ENCODE results near the gene ANKS1B. TPM values are rescaled to one million over a fixed set of nuclear protein-coding genes. Genes with fewer than 3 reads are reported as not detected.
"Not testable (repeated sequence)": the region's sequence is repeated elsewhere in the genome, so short reads cannot be mapped to it uniquely, and the experiment has no call there.

The ANKS1B gene
- total RNA-seq, 2 donors from 2014 or later, result not detected

DNA sequence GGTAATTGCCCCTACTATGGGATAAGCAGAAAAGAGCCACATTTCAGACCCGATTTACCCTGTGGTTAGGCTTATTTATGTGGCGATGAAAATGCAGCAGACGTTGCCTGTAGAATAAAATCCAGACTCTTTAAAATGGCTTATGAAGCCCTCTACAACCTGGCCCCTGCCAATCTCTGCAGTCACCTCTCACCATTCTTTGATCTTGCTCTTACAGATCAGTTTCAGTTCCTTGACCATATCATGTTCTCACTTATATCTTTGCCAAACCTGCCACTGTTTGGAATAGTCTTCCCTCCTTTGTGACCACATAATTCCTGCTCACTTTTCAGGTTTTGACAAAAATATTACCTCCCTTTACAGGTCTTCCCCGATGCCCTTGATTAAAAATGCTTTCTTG is 601.5 kb downstream of the ANKS1B start:
- peaks cover 4% of the 10 kb centered on the region for H3K36me3 Mint-ChIP-seq
- H3K4me1 Mint-ChIP-seq (ENCODE audit: low read depth in 2 of 2), result no peaks in the 10 kb centered on the region
- no peak for ATAC-seq
- no peak overlapping the region for H3K4me3 Mint-ChIP-seq
- H3K27ac Mint-ChIP-seq, result no peak overlapping the region
- DNase-seq (ENCODE audit: low spot score), result no peak
- H3K27me3 Mint-ChIP-seq, result no peaks in the 10 kb centered on the region
- H3K9me3 Mint-ChIP-seq, result peaks cover 22% of the 10 kb centered on the region

DNA sequence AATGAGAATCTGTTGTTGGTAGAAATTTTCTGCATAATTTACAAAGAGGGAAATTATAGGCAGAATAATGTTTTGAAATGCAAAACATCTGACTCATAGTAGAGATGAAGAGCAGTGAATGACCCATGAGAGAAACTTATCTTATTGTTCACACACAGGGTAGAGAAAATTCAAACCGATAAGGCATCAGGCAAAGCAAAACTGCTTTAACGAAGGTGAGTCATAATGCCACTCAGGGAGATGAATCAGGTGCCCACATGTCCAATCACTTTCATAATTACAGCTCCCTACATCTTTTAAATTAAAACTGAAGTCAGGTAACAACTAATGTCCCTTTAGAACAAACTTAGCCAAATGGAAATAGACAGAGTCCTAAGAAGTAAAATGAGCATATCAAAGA is 602.7 kb downstream of the ANKS1B start:
- H3K4me3 Mint-ChIP-seq, result no peak overlapping the region
- peaks cover 22% of the 10 kb centered on the region for H3K9me3 Mint-ChIP-seq
- ATAC-seq, result no peak

DNA sequence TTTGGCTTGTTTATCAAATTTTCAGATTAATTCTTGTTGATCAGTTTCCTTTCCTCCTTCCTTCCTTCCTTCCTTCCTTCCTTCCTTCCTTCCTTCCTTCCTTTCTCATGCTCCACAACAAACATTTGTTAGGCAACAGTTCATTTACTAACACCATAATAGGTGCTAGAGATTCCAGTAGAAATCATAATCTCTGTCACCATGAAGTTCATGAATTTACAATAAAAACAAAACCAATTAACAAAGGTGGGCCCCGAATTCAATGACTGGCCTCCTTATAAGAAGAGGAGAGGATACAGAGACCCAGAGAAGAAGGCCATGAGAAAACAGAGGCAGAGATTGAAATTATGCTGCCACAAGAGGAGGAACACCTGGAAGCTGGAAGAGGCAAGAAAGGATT is 604.0 kb downstream of the ANKS1B start:
- ATAC-seq (no peak), DNase-seq (ENCODE audit: low spot score) (no peak)
- H3K27ac Mint-ChIP-seq, result no peak overlapping the region
- peaks cover 22% of the 10 kb centered on the region for H3K9me3 Mint-ChIP-seq
- H3K4me3 Mint-ChIP-seq, result no peak overlapping the region
- no peaks in the 10 kb centered on the region for H3K4me1 Mint-ChIP-seq (ENCODE audit: low read depth in 2 of 2)
- H3K27me3 Mint-ChIP-seq, result no peaks in the 10 kb centered on the region
- peaks cover 4% of the 10 kb centered on the region for H3K36me3 Mint-ChIP-seq

More for the DNA sequence above, 602.7 kb downstream of the ANKS1B start:
- H3K36me3 Mint-ChIP-seq, result peaks cover 4% of the 10 kb centered on the region
- H3K4me1 Mint-ChIP-seq (ENCODE audit: low read depth in 2 of 2), result no peaks in the 10 kb centered on the region
- H3K27ac Mint-ChIP-seq, result no peak overlapping the region
- no peak for DNase-seq (ENCODE audit: low spot score)
- no peaks in the 10 kb centered on the region for H3K27me3 Mint-ChIP-seq

DNA sequence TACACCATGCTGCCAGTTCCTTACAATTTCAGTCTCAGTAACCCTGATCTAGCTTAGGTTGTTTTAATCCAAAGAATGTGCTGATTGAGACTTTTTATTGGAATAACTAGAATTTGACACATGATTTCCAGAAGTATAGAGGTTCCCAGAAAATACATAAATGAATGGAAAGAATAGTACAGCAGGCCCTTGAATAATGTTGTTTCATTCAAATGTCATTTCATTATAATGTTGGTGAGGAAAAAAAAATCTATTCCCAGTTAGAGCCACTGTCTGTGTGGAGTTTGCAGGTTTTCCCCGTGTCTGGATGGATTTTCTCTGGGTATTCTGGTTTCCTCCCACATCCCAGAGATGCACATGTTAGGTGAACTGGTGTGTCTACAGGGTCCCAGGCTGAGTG is 610.7 kb downstream of the ANKS1B start:
- ATAC-seq (no peak), DNase-seq (ENCODE audit: low spot score) (no peak)
- H3K4me3 Mint-ChIP-seq, result no peak overlapping the region
- H3K9me3 Mint-ChIP-seq, result peaks cover 9% of the 10 kb centered on the region
- no peaks in the 10 kb centered on the region for H3K27me3 Mint-ChIP-seq
- H3K36me3 Mint-ChIP-seq, result no peaks in the 10 kb centered on the region
- no peaks in the 10 kb centered on the region for H3K4me1 Mint-ChIP-seq (ENCODE audit: low read depth in 2 of 2)
- no peak overlapping the region for H3K27ac Mint-ChIP-seq

DNA sequence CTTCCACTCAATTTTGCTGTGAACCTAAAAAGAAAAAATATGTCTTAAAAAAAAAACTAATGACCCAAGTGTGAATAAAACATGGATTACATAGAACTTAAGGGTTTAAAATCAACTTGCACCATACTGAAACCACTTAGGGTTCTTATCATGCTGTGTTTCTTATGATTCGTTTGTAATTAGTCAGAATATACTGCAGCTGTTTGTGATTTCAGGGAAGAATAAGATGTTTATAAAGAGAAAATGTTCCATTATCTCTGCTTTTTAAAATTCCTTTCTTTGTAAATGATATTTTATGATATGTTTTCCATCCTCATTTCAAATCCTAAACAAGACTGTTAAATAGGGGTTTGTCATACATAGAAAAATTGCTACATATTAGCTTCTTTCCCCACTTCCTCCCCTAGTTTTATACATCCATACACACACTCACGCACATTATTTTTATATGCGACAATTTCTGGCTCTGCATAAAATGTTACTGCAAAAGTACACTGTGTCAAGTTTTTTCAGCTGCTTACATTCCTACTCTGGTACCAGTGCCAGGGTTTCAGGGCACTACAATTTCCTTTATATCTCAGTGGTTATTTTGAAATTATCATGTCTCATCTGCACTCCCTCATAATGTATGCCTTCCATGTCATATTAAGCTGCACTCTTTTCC is 612.3 kb downstream of the ANKS1B start:
- H3K4me1 Mint-ChIP-seq (ENCODE audit: low read depth in 2 of 2), result no peaks in the 10 kb centered on the region
- H3K9me3 Mint-ChIP-seq, result peaks cover 9% of the 10 kb centered on the region
- no peak overlapping the region for H3K4me3 Mint-ChIP-seq
- H3K27ac Mint-ChIP-seq, result no peak overlapping the region
- ATAC-seq, result no peak
- no peaks in the 10 kb centered on the region for H3K36me3 Mint-ChIP-seq
- no peaks in the 10 kb centered on the region for H3K27me3 Mint-ChIP-seq
- no peak for DNase-seq (ENCODE audit: low spot score)

DNA sequence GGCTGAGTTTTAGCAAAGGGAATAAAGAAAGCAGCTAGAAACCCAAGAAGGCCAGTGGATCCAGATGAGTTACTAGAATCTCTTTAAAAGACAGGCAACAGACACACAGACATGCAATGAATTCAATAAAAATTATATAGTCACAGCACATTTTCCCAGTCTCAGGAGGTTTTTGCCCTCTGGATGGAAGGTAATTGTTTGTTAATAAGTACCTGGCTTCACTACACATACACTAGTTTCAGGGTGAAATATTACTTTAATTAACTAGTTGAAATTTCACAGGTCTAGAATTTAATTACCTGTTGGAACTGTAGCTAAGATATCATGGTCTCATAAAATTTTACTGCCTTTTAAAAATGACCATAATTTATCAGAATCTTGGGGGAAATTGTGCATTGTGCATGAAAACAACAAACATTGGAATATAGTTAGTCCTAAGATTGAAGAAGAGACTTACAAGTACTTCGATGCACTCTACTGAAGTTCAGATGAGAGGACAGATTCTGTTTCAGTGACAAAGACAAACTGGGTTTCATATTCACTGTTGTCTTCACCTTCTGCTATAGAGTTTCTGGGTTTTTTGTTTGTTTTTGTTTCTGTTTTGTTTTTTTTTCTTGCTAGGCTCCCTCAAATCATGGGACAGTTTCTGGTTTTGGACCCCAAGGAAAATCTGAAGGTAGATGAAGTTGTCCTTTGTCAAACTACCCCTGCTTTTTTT is 614.2 kb downstream of the ANKS1B start:
- H3K36me3 Mint-ChIP-seq, result no peaks in the 10 kb centered on the region
- DNase-seq (ENCODE audit: low spot score), result no peak

DNA sequence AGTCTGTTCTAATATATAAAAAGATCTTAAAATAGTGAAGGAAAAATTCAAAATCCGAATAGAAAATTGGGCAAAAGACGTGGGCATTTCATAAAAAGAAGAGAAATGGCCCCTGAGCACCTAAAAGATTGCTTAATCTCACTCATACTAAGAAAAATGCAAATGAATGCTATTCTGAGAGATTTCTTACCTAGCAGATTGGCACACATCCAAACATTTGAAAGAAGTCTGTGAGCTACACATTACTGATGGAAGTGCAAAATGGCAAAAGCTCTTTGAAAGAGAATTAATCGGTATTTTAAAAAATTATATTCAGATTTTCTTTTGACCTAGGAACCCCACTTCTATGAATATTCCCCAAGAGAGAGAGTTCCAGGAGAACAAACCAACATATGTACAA is 617.6 kb downstream of the ANKS1B start:
- H3K36me3 Mint-ChIP-seq, result no peaks in the 10 kb centered on the region

More for the DNA sequence above, 614.2 kb downstream of the ANKS1B start:
- no peak overlapping the region for H3K4me3 Mint-ChIP-seq
- H3K4me1 Mint-ChIP-seq (ENCODE audit: low read depth in 2 of 2), result no peaks in the 10 kb centered on the region
- ATAC-seq, result no peak
- peaks cover 9% of the 10 kb centered on the region for H3K9me3 Mint-ChIP-seq
- no peak overlapping the region for H3K27ac Mint-ChIP-seq
- H3K27me3 Mint-ChIP-seq, result no peaks in the 10 kb centered on the region

DNA sequence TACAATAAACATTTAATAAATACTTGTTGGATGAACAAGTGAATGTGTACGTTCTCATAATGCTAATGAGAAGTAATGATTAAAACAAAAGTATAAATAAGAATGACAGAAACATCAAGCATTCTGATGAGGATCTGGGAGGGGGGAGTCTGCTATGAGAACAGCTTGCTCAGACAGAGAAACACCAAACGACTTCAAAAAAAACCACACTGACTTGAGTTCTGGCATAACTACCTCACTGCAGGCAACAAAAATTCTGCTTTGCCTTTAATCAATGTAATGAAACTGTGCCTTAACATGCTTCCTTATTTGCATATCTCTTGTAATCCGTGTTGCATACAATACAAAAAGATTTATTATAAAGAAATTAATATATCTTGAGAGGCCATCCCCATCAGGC is 632.5 kb downstream of the ANKS1B start:
- Mint-ChIP-seq H3K27ac (no peak overlapping the region), H3K4me3 (no peak overlapping the region), H3K9me3 (peaks cover 9% of the 10 kb centered on the region), H3K27me3 (no peaks in the 10 kb centered on the region), H3K36me3 (no peaks in the 10 kb centered on the region), H3K4me1 (ENCODE audit: low read depth in 2 of 2) (no peaks in the 10 kb centered on the region)
- no peak for DNase-seq (ENCODE audit: low spot score)
- no peak for ATAC-seq

More for the DNA sequence above, 617.6 kb downstream of the ANKS1B start:
- no peak for DNase-seq (ENCODE audit: low spot score)
- no peak for ATAC-seq
- no peaks in the 10 kb centered on the region for H3K4me1 Mint-ChIP-seq (ENCODE audit: low read depth in 2 of 2)
- peaks cover 19% of the 10 kb centered on the region for H3K9me3 Mint-ChIP-seq
- no peak overlapping the region for H3K4me3 Mint-ChIP-seq
- no peaks in the 10 kb centered on the region for H3K27me3 Mint-ChIP-seq
- no peak overlapping the region for H3K27ac Mint-ChIP-seq

DNA sequence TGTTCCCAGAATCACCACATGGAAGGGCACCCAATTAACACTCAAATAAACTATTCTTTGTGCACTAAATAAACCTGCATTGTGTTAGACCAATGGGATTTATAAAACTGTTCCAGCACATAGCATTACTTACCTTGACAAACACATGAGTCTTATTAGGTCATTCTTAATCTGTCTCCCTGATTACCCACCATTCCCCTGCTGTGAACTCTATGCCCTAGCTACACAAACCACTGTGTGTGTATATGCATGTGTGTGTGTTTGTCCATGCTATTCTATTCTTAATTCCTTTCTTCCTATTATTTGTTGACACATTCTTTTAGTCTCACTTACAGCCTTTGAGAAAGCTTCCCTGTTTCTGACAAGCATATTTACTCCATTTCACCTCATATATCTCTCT is 640.8 kb downstream of the ANKS1B start:
- H3K4me3 Mint-ChIP-seq, result no peak overlapping the region
- no peaks in the 10 kb centered on the region for H3K4me1 Mint-ChIP-seq (ENCODE audit: low read depth in 2 of 2)
- ATAC-seq, result no peak

DNA sequence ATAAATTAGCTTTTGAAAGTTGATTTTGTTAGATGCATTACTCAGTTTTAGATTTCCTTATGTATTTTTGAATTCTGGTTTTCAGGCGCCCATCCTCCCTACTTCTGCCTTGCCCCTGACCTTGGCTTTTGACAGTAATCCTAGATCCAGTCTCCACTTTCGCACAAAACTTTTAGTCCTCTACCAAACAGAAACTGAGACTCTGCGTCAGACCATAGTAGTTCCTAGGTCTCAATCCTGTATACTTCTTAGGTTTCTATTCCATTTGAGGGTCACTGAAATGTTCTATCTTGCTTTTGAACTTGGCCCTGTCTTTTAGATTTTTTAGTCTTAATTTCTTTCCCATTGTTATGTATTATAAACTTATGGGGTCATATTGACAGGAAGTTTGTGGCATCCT is 645.1 kb downstream of the ANKS1B start:
- Mint-ChIP-seq H3K27me3 (no peaks in the 10 kb centered on the region), H3K27ac (no peak overlapping the region), H3K9me3 (peaks cover 27% of the 10 kb centered on the region), H3K36me3 (no peaks in the 10 kb centered on the region), H3K4me1 (ENCODE audit: low read depth in 2 of 2) (no peaks in the 10 kb centered on the region), H3K4me3 (no peak overlapping the region)
- no peak for ATAC-seq
- no peak for DNase-seq (ENCODE audit: low spot score)

More for the DNA sequence above, 640.8 kb downstream of the ANKS1B start:
- H3K9me3 Mint-ChIP-seq, result peaks cover 16% of the 10 kb centered on the region
- no peak overlapping the region for H3K27ac Mint-ChIP-seq
- no peaks in the 10 kb centered on the region for H3K36me3 Mint-ChIP-seq
- H3K27me3 Mint-ChIP-seq, result no peaks in the 10 kb centered on the region
- no peak for DNase-seq (ENCODE audit: low spot score)

DNA sequence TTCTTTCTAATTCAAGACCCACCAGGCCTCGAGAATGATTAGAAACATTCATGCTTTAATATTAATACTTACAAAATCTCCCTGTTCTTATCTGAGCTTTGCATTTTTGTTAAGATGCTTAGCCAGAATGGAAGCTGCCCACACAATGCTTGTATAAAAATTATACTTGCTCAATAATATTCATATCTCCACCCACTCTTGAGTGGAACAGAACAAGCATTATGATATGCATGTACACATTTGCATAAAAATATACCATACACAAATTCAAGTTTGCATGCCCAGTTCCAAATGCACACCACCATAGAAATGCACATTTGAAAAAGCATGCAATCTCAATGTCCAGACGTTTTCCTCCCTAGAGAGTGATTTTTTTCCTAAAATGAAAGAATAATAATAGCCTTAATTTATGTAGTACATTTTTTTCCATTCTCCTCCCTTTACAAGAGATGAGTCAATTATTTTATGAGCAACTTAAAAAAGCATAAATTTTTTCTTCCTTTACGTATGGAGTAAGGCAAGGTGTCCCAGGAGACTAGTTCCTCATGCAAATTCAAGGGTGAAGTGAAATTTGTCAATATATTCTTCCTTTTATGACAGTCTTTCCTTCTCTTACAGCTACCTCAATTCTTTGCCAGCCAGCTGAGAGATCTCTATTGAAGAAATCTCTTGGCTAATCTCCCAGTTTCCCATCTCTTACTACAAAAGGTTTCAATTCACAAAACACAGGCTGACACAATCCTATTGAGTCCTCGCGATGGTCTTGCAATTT is 650.3 kb downstream of the ANKS1B start:
- Mint-ChIP-seq H3K9me3 (peaks cover 22% of the 10 kb centered on the region), H3K27me3 (no peaks in the 10 kb centered on the region), H3K27ac (no peak overlapping the region), H3K4me3 (no peak overlapping the region), H3K4me1 (ENCODE audit: low read depth in 2 of 2) (no peaks in the 10 kb centered on the region), H3K36me3 (no peaks in the 10 kb centered on the region)
- no peak for ATAC-seq
- DNase-seq (ENCODE audit: low spot score), result no peak

DNA sequence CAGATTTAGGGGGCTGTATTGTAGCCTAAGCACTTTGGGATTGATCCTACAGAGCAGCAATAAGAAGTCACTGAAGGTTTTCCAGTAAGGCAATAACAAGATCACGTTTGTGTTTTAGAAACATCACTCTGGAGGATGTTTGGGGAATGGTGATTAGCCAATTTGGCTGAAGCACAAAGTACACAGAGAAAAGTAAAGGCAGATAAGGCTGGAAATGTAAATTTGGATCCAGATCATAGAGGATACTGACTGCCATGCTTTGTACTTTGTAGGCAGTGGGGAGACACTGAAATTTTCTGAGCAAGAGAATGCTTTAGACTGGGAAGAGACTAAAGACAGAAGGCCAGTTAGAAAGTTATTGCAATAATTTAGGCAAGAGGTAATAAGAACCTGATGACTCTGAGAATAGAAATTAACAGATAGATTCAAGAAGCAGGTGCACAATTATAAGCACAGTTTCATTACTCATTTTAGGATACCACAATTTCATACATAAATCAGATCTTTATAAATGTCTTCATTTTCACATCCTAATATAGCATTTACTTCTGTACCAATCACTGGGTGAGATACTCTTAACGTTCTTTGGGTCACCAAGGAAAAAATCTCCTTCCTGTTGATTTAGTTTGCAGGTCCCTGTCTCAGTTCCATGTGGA is 651.7 kb downstream of the ANKS1B start:
- ATAC-seq (no peak), DNase-seq (ENCODE audit: low spot score) (no peak)
- Mint-ChIP-seq H3K4me3 (no peak overlapping the region), H3K36me3 (no peaks in the 10 kb centered on the region), H3K4me1 (ENCODE audit: low read depth in 2 of 2) (no peaks in the 10 kb centered on the region), H3K9me3 (peaks cover 14% of the 10 kb centered on the region), H3K27me3 (no peaks in the 10 kb centered on the region), H3K27ac (no peak overlapping the region)

DNA sequence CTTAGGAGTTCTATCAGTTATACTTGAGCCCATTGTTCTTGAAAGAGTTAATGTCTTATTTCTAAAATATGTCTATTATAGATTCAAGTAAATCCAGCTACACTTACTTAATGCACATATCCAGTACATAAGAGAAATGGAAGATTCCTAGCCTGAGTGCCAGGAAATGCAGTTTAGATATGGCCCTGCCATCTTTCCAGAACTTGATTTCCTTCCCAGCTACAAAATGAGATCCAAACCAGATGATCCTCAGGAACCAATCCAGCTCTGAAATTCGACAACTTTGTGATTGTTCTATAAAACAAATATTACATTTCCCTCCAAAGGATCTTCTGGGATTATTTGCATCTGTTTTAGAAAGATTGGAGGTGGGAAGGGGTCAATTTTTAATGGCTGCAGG is 654.5 kb downstream of the ANKS1B start:
- H3K9me3 Mint-ChIP-seq, result peaks cover 11% of the 10 kb centered on the region
- no peak overlapping the region for H3K4me3 Mint-ChIP-seq
- ATAC-seq (no peak), DNase-seq (ENCODE audit: low spot score) (no peak)
- H3K36me3 Mint-ChIP-seq, result no peaks in the 10 kb centered on the region
- no peaks in the 10 kb centered on the region for H3K27me3 Mint-ChIP-seq
- H3K4me1 Mint-ChIP-seq (ENCODE audit: low read depth in 2 of 2), result no peaks in the 10 kb centered on the region
- no peak overlapping the region for H3K27ac Mint-ChIP-seq

DNA sequence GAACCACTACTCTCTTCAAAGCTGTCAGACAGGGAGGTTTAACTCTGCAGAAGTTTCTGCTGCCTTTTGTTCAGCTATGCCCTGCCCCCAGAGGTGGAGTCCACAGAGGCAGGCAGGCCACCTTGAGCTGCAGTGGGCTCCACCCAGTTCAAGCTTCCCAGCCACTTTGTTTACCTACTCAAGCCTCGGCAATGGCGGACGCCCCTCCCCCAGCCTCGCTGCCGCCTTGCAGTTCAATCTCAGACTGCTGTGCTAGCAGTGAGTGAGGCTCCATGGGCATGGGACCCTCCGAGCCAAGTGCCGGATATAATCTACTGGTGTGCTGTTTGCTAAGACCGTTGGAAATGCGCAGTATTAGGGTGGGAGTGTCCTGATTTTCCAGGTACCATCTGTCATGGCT is 663.5 kb downstream of the ANKS1B start:
- Mint-ChIP-seq H3K36me3 (peaks cover 20% of the 10 kb centered on the region), H3K9me3 (peaks cover 27% of the 10 kb centered on the region)
- H3K4me1 Mint-ChIP-seq (ENCODE audit: low read depth in 2 of 2); H3K27ac Mint-ChIP-seq; H3K27me3 Mint-ChIP-seq; H3K4me3 Mint-ChIP-seq; DNase-seq (ENCODE audit: low spot score); ATAC-seq: not testable (repeated sequence)

Data from natural killer cell treated with Interleukin-12 subunit alpha and Interleukin-12 subunit beta and Interleukin-15 and Interleukin-18, amount 100 ng/mL, for 72 hours (primary cell).